ENCODE data around the gene PRKCD. TPM values are rescaled to one million over a fixed set of nuclear protein-coding genes. Genes with fewer than 3 reads are reported as not detected.

The PRKCD gene
- polyA plus RNA-seq, 4 donors: 17.8 to 26.4 (median 23.4) TPM

DNA sequence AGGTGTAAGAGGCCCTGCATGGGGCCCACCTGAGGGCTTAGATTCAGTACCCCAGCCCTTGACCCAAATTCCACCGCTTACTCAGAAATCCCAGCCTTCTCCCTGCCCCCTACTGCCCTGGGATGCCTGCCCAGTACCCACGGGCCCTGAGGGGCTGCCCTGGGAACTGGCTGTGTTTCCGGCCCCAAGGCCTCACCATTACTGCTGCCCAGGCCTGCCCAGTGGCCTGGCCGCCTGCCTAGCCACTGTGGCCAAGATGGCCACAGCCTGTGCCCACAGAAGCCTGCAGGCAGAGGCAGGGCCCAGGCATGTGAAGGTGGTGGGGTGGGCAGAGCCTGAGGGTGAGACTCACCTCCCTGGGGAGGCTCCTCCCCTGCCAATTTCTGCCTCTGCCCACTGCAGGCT is 6.1 kb upstream of the PRKCD start:
- no peak for DNase-seq (ENCODE audit: low read depth in 4 of 4, low spot score in 2 of 4)

DNA sequence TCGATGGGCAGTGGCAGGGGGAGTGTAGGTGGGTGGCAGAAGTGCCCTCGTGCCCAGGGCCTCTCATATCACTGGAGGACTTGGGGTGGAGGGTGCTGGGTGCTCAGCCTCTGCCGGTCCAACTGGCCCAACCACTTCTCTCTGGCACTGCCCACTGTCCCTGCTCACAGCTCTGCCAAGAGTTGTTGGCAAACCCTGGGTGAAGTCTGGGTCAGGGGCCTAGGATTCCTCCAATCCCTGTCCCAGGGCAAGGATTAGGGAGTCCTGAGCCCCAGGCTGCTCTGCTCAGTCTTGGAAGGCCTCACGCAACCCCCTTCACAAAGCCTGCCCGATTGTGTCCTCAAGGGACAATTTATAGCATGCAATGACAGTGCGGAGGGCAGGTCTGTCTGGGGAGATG is 5.2 kb upstream of the PRKCD start:
- DNase-seq (ENCODE audit: low read depth in 4 of 4, low spot score in 2 of 4): no peak

DNA sequence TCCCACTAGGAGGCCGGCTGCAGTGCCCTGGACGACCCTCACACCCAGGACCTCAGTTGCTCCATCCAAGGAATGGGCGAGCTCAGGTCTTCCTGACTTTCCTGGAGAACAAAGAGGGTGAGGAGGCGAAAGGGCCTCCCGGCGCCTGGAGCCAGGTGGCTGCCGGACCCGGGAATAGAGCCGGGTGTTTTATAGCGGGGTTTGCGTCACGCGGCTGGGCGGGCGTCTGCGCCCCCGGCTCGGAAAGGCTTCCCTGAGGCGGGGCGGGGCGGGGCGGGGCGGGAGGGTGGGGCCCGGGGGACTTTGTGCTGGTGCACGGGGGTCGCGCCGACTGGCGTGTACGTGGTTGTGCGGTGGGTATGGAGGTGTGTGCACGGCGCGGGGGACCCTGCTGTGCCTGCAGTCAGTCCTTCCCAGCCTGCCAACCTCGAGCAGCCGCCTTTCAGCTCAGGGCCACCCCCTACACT is 4.6 kb upstream of the PRKCD start:
- no peak for DNase-seq (ENCODE audit: low read depth in 4 of 4, low spot score in 2 of 4)

DNA sequence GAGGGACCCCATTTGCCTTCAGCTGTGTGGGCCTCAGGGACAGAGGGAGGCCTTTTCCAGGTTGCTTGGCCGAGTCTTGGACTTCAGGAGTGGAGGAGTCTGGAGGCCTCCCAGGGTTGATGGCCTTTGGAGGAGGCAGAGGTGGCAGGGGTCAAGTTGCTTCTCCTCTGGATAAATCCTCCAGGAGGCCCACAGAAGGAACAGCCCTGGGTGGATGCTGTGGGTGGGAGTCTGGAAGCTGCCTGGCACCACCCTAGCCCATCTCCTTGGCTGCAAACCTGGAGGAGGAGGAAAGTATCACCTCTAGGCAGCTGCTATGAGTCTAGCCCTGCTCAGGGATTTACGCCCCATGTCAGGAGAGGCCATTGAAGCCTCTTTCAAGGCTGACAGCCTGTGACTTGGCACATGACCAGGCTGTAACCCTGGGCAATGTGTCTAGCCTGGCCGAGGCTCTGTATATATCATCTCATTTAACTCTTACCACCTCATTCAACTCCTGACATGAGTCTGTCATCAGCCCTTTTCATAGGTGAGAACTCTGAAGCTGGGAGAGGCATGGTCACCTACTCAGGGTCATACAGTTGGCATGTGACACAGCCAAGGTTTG is 2.9 kb upstream of the PRKCD start:
- no peak for DNase-seq (ENCODE audit: low read depth in 4 of 4, low spot score in 2 of 4)

DNA sequence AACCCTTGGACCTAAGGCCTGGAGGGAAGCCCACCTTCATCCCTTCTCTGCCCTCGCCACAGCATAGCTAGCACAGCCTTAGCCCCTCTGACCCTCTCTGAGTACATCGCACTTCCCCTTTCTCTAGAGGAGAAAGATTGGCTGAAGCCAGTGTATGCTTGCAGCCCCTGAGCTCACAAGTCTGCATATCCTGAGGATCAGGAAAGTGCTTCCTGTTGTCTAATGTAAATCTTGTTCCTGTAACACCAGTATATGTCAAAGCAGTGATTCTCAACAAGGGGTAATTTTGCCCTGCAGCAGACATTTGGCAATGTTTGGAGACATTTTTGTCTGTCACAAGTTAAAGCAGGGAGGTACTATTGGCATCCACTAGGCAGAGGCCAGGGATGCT is 2.2 kb upstream of the PRKCD start:
- DNase-seq (ENCODE audit: low read depth in 4 of 4, low spot score in 2 of 4): no peak

DNA sequence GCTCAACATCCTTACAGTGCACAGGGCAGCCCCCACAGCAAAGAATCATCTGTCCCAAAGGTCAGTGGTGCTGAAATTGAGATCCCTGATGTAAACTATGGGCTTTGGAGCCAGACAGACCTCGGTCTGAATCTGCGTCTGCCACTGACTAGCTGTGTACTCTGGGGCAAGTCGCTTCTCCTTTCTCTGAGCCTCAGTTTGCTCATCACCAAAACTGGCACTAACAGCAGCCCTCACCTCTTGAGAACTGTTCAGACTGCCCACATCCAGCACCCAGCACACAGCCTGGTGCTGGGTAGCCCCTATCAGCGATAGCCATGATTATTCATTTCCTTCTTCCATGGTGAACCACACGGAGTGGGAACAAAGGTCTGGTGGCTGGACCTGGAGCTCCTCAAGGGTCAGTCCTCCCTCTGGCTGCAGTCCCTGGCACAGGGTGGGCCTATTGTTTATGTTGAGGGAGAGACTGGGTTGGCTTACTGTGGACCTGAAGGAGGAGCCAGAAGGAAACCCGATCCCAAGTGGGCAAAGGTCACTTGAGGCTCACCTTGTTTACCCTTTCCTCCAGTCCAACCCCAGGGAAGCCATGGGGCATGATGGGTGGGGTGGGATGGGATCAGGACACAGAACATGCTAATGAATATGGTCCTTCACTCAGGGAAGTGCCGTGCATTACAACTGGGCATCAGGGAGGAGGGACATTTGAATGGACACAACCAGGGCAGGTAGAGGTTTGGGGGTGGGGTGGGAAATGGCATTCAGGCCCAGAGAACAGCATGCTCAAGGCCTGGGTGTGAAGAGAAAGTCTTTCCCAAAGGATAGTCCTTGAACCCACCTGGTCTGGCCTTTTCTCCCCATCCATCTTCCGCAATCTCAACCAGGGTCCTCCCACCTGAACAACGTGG is 1.6 kb upstream of the PRKCD start:
- no peak for DNase-seq (ENCODE audit: low read depth in 4 of 4, low spot score in 2 of 4)

DNA sequence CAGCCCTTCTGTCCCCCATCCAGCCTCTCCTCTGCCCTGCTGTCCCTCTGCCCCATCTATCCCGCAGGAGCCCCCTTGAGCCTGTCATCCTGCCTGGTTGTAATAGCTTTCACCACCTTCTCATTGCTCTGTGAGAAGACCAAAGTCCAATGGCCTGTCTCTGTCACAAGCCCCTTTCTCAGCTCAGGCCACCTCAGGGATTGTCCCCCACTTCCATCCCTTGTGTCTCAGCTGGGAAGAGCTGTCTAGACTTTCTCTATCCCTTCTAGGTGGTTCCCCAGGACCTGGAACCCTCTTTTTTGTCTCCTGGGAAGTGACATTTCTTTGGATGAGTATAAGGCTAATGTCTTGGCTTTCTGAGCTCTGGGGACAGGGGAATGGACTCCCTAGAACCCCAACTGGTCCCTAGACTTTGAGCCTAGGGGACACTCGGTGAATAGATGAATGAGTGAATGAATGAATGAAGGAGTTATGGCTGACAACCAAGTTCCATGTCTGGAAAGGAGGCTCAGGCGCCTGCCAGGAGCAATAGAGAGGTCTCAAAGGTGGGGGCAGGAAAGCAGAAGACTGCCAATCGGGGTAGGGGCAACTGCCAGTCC is 849 bp upstream of the PRKCD start:
- DNase-seq (ENCODE audit: low read depth in 4 of 4, low spot score in 2 of 4): no peak

DNA sequence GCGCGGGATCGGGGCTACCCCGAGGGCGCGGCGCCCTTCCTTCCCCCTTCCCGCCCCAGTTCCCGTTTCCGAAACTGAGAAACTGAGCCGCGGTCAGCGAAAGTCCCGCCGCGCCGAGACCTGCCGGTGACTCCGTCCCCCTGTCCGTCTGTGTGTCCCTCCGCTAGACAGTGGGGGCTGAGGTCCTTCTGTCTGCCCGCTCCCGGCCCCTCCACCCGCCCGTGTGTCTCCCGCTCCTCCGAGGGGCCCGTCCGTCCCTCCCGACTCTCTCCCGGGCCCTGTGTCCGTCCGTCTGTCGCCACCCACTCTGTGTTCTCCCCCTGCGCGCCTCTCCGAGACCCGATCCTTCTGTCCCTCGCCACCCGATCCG is 426 bp downstream of the PRKCD start:
- DNase-seq (ENCODE audit: low read depth in 4 of 4, low spot score in 2 of 4): no peak

DNA sequence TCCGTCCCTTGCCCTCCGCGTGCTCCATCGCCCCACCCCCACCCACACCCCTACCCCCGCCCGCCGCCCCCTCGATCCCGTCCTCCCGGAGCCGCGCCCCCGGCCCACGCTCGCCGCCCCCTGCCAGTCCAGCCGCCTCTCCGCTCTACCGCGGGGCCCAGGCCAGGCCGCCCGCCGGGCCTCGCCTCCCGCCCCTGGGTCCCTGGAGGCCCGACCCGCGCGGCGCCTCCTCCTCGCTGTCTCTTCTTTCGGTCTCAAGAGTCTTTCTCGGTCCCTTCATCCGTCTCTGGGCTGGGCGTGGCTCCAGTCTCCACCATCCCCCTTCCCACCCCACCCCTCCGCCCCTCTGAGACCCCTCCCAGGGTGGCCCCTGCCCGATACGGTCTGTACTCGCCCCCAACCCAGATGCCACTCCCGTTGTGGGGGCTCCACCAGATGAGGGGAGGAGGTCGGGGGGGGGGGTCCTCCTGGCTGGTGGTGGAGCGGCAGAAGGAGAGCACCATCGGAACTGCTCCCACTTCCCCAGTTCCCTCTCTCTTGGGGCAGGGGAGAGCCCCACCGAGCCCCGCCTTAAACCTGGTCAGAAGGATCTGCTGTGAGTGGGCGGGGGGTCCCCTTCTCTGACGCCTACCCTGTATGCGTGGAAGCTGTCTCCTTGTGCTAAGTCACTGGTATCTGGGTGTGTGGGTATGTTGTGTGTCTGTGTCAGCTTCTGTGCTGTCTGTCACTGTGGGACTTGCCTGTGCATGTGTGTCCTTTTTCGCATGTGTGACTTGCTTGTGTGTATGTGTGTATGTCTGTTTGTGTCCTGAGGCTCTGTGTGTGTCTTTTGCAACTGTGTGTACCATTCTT is 1.0 kb downstream of the PRKCD start:
- no peak for DNase-seq (ENCODE audit: low read depth in 4 of 4, low spot score in 2 of 4)

DNA sequence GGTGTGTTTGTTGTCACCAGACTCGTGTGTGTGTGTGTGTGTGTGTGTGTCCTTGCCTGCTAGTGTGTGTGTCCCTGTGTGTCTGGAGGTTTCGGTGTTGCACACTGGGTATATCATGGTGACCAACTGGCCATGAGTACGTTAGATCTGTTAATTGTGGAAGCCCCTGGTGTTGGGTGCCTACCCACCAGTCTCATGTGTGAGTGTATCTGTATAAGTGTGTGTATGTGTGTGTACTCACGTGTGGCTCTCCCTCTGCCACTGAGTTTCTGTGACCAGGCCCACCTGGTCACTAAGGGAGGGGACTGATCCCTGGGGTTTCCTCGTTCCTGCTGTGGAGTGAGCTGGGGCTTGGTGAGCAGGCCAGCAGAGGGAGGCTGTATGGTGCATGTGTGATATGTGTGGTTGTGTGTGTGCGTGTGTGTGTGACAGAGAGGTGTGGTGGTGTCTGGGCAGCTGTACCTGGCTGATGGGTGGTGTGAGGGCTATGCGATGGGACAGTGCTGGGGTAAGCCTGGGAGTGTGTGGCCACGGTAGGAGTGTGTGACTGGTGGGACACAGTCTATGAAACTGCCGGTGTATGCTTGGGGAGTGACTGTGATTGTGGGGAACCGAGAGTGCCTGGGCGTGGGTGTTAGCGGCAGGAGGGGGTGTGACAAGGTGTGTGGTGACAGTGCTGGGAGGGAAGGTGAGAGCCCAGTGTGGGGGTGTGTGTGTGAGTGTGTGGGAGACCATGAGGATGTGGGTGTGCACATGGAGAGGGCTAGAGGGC is 1.8 kb downstream of the PRKCD start:
- no peak for DNase-seq (ENCODE audit: low read depth in 4 of 4, low spot score in 2 of 4)

DNA sequence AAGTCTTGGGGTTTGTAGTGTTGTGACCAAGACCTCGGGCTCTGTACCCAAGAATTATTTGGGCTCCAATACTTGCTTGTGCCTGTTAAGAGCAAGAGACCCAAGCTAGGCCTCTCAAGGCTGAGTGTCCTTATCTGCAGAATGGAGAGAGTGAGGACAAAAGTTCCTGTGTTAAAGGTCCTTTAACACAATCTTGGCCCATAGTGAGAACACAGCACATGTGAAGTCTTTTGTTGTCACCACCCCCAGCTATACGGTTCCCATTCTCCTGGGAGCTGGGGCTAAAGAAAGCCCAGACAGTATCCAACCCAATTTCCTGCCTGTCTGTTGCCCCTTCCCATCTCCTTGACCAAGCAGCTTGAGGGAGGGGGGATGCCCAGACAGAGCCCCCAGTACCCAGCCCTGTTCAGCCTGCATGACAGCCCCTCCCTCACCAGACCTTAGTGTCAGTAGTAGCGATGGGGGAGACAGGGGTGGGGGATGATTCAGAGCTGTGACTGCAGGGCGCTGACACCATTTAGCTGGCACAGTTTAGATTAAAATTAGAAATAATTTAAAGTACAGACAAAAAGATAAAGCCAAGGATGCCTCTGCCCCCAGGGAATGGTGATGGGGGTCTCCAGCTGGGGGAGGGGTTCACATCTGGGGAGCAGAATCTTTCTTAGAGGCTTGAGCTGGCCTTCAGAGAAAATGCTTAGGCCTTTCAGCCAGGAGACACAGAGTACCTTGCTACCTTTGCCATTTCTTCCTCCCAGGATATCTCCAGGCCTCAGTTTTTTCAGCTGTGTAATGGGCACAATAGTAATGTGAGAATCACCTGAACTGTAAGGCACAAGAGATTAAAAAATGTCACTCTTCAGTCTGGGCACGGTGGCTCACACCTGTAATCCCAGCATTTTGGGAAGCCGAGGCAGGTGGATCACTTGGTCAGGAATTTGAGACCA is 2.7 kb downstream of the PRKCD start:
- DNase-seq (ENCODE audit: low read depth in 4 of 4, low spot score in 2 of 4): no peak

DNA sequence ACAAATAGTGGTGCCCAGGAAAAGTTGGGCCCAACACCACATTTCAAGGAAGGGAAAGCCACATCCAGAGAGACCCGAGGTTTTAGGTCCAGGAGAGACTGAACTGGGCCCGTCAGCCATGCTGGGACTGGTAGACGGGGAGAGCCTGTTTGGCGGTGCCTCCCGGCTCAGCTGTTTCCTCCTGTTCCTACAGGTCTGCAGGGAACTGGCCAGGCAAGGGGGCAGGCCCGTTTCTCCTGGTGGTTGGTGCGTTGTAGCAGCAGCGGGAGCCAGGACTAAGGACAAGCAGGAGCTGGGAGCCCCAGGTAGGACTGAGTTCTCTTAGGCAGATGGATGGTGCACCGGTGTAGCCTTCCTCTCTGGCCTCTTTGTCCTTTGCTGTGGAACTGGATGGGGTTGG is 3.9 kb downstream of the PRKCD start:
- DNase-seq (ENCODE audit: low read depth in 4 of 4, low spot score in 2 of 4): no peak

DNA sequence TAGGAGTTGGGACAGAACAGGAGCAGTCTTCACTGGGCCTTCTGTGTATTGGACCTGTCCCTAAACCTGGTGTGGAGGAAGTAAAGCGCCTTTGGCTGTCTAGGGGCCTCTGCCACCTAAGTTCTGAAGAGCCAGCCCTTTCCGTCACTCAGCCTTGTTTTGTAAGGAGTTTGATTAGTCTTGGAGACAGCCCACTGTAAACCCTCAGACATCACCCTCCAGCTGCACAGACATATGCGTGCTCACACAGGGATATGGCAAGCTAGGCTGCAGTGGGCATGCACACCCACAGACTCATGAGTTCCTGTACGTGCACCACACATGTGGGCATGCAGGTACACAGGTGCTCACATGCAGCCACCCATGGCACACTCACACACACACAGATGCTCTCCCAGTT is 5.2 kb downstream of the PRKCD start:
- no peak for DNase-seq (ENCODE audit: low read depth in 4 of 4, low spot score in 2 of 4)

DNA sequence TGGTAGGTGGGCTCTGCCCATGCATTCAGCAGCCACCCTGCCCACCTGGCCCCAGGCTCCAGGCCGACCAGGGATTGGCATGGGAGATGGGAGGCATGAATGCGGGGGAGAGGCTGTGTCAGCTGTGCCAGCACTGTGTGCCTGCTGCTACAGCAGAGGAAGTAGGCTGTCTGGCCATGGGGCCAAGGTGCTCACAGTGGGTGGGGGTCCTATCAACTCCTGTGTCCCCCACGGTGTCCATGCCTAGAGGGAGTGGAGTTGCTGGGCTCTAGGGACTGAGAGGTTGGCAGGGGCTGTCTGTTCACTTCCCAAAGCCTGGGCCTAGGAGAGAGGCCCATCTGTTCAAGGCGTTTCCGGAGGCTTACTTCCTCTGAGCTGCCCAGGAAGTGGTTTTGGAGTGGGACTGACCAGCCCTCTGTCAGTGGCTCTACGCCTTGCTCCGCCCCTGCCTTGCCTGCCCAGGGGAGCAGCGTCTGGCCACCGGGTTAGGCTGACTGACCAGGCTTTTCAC is 5.8 kb downstream of the PRKCD start:
- no peak for DNase-seq (ENCODE audit: low read depth in 4 of 4, low spot score in 2 of 4)

DNA sequence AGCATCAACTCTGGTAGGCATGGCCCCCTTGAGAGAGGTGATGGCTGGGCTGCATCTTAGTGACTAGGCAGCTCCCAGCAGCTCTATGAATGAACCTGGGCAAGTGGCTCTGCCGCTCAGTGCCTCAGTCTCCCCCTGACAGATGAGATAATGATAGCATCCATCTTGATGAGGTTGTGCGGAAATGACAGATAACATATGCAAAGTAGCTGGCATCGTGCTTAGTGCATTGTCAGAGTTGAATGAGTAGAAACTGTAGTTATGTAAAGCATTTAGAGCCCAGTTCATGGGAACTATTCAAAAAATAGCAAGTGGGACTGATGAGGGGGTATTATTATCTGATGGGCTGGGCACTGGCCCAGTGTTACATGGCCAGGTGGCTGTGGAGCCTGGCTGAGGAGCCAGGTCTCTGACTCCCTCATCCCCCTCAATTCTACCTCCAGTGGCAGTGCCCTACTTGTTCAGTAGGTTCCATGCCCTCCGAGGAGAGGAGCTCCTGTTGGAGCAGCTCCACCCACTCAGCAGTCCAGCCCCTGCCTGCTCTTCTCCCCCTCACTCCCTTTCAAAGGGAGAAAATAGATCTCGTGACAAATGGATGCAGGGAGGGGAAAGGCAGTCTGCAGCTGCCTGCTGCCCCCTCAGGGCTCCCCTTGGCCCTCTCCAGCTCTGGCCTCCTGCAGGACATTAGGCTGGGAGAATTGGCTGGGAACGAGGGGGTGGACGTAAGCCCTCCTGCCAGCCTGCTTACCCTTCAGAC is 6.6 kb downstream of the PRKCD start:
- no peak for DNase-seq (ENCODE audit: low read depth in 4 of 4, low spot score in 2 of 4)

DNA sequence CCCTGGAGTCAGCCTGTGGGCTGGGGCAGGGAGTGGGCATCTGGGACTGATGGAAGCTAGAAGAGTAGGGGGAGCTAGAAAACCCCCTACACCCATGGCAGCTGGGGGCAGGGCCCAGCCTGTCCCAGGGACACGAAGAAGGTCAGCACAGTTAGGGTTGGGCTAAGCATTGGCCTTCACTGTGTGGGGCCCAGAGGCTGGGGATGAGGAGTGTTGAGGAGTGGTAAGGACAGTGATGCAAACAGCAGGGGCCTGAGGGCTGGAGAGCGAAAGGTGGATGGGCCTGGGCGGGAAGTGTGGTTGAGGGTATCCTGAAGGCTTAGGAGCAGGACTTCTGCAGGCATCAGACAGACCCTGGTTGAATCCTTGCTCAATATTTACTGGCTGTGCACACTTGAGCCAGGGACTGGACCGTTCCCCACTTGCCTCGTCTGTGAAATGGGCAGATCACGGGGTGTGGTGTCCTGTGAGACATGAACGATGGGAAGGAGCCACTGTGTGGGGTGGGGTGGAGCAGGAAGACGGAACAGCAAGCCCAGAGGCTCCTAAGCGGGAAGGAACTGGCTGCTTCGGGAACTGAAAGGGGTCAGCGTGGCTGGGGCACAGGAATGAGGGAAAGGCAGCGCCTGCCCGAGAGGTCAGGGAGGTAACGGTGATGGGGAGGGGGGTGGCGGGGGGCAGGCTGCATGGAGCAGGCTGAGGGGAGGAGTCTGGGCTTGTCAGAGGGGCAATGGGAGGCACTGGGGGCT is 7.3 kb downstream of the PRKCD start:
- no peak for DNase-seq (ENCODE audit: low read depth in 4 of 4, low spot score in 2 of 4)

DNA sequence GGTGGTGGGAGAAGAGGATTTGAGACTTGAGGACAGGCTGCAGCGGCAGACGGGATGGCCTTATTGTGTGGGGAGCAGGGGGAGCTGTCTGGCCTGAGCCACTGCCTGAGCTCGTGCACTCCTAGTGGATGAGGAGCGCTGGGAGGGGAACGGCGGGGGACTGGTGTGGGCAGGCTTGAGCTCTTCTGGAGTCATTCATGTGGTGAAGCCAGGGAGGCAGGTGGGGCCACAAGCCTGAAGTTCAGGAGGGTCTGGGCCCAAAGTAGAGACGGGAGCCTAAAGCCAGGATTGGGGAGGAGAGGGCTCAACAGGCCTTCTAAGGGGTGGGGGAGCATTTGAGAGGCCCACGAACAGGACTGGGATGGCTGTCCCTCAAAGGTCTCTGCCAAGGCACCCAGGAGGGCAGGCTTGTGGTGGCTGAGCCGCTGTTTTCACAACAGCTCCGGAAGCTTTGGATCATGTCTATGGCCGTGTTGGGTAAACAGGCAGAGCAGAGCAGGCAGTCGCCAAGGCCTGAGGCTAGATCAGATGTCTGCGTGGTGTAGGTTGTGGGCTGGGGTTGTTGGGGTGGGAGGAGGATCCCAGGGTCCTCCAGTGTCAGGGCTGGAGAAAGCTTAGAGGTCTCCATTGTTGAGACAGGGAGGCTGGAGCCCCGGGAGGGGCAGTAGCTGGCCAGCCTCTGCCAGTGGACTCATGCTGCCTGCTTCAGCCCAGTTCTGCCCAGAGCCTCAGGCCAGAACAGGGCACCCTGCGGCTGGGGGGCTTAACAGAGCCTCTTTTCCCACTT is 8.2 kb downstream of the PRKCD start:
- DNase-seq (ENCODE audit: low read depth in 4 of 4, low spot score in 2 of 4): no peak
